Erythroblast (primary cell): ENCODE measurements around the gene NOL9.

ENCODE experiments used
- GATA1 ChIP-seq: IDR thresholded peaks from 2 replicates; pipeline ENCODE4 v1.6.1; 2011; ENCODE audit warnings: low read depth, mild to moderate bottlenecking, control low read depth, low read length, moderate library complexity
- POLR2A ChIP-seq: IDR thresholded peaks from 2 replicates; pipeline ENCODE4 v1.6.1; 2011; ENCODE audit warnings: mild to moderate bottlenecking, low read length

DNA sequence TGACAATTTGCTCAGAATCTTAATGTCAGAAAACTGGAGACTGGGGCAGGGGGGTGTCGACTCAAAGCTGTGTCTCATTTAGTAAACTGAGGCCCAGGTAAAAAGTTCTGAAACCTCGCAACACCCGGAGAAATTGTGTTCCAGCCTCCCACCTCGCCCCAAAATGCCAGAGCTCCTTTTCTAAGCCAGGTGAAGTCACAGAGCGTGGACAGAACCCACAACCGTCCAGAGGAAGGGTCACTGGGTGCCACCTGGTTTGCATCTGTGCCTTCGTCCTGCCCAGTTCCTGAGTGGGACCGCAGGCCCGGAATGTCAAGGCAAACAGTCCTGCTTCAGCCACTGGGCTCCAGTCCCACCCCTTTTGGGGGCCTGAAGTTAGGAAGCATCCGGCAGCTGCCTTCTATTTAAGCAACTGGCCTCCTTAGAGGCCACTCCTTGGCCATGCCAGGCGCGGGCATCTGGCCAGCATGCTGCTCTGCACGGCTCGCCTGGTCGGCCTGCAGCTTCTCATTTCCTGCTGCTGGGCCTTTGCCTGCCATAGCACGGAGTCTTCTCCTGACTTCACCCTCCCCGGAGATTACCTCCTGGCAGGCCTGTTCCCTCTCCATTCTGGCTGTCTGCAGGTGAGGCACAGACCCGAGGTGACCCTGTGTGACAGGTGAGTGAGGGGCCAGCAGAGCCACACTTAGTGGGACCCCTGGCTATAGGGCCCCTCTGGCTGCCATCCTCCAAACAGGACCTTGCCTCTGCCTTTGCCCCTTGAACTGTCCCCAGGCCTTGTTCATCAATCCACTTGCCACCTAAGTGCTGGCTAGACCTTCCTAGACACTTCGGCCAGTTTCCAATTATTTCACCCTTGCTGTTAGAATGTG, 830 bp upstream of the NOL9 start, which contains the start of gene TAS1R1:
- no peak for TF ChIP-seq POLR2A
- no peak for TF ChIP-seq GATA1
